Measurements from ENCODE around the gene PRKG1. TPM values are rescaled to one million over a fixed set of nuclear protein-coding genes. Genes with fewer than 3 reads are reported as not detected.

The PRKG1 gene
- total and polyA plus RNA-seq, 2 of the 8 experiments (the other 6 are each of a cell fraction or from before 2014, with no cell fraction given): 4.2 to 15.2 TPM

DNA sequence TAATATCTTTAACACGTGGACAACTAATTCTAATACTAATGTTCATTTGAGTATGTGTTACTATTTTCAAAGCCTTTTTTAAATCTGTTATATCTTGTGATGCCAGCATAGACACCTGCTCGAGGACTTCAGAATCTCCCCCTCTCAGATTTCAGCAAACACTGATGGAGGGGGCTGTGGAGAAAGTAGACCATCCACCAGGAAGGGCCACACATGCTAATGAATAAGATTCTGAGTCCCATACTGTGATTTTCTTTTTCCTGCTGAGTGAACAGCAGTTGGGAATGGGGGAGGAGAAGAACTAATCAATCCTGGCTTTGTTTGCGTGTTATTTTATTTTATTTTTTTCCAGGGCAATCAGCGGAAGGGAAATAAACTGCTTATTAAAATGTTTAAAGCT lies 783.0 kb downstream of the PRKG1 start:
- H3K36me3 ChIP-seq (ENCODE audit: control insufficient read depth in 2 of 4, insufficient read depth in 4 of 4, low read length in 3 of 4): no peaks in the 10 kb centered on the region
- H3K79me2 ChIP-seq (ENCODE audit: control insufficient read depth in 1 of 2, insufficient read depth in 2 of 2, low read length in 2 of 2): no peaks in the 10 kb centered on the region
- TF ChIP-seq PHF8 (conservative IDR thresholded peaks at IDR 0.05; ENCODE audit: low read depth, low read length) (no peak), MAX (IDR thresholded peaks at IDR 0.05) (no peak), FOSL1 (IDR thresholded peaks at IDR 0.05; ENCODE audit: insufficient read depth, low read depth, low read length) (no peak), EZH2 (IDR thresholded peaks at IDR 0.05; ENCODE audit: low read depth, low read length, severe bottlenecking) (no peak), CHD1 (IDR thresholded peaks at IDR 0.05; ENCODE audit: low read depth, low read length) (no peak), SIN3A (conservative IDR thresholded peaks at IDR 0.05 in 1 of 2, IDR thresholded peaks at IDR 0.05 in 1 of 2; ENCODE audit: low read depth in 1 of 2, low read length in 2 of 2) (no peak), HDAC6 (IDR thresholded peaks at IDR 0.05; ENCODE audit: low read depth, low read length) (no peak), CBX5 (IDR thresholded peaks at IDR 0.05; ENCODE audit: low read depth, low read length) (no peak), TBP (IDR thresholded peaks at IDR 0.05; ENCODE audit: low read depth, low read length) (no peak), ZNF274 (IDR thresholded peaks at IDR 0.05; ENCODE audit: borderline replicate concordance, extremely low read depth, low read length) (no peak), SRF (IDR thresholded peaks at IDR 0.05; ENCODE audit: low read depth, low read length) (no peak)
- TF ChIP-seq, protein P1, sequence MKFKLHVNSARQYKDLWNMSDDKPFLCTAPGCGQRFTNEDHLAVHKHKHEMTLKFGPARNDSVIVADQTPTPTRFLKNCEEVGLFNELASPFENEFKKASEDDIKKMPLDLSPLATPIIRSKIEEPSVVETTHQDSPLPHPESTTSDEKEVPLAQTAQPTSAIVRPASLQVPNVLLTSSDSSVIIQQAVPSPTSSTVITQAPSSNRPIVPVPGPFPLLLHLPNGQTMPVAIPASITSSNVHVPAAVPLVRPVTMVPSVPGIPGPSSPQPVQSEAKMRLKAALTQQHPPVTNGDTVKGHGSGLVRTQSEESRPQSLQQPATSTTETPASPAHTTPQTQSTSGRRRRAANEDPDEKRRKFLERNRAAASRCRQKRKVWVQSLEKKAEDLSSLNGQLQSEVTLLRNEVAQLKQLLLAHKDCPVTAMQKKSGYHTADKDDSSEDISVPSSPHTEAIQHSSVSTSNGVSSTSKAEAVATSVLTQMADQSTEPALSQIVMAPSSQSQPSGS (IDR thresholded peaks at IDR 0.05; ENCODE audit: low read length): no peak
- H3K56ac ChIP-seq (replicated peaks; ENCODE audit: insufficient read length, low read depth, low read length): no peak overlapping the region
- H3K9me3 ChIP-seq (ENCODE audit: insufficient read depth in 2 of 2, low read depth in 1 of 2, low read length in 1 of 2): peaks cover 0 to 4% of the 10 kb centered on the region in 2 experiments; a peak in 2 of 4 replicates
- H4K8ac ChIP-seq (ENCODE audit: extremely low read depth, insufficient read depth, low read length): no peak overlapping the region
- H2AK5ac ChIP-seq (ENCODE audit: low read depth, low read length): no peak overlapping the region
- no peak overlapping the region for H3K18ac ChIP-seq (ENCODE audit: extremely low read depth, low read length)
- H2BK12ac ChIP-seq (ENCODE audit: low read depth, low read length): no peak overlapping the region
- H2BK5ac ChIP-seq (ENCODE audit: low read depth, low read length): no peak overlapping the region
- FAIRE-seq: no peak
- no peak overlapping the region for H3K23ac ChIP-seq (ENCODE audit: insufficient read length)
- POLR2A ChIA-PET (ENCODE audit: partially characterized antibody): no interaction called here
- H2AFZ ChIP-seq (ENCODE audit: low read length): no peak overlapping the region
- no peaks in the 10 kb centered on the region for H3K79me1 ChIP-seq (ENCODE audit: low read depth, low read length)
- 0 out of 8 replicates have a peak overlapping the region, but pooled peaks of 1 of the 4 experiments have one; percentile 16 for H3K4me3 ChIP-seq (ENCODE audit: extremely low read depth in 1 of 4, insufficient read depth in 2 of 4, low read depth in 3 of 4, low read length in 4 of 4)
- no peak overlapping the region for H2BK15ac ChIP-seq (ENCODE audit: low read length)
- H2BK20ac ChIP-seq (ENCODE audit: low read length): no peak overlapping the region
- 34% methylated on average over 4 of the region's 4 CpGs; no CpG with 5 or more reads in 1 of the 2 experiments for WGBS, 2 experiments (ENCODE audit: extremely low coverage in 1 of 2, insufficient coverage in 1 of 2, insufficient read length in 1 of 2, insufficient replicate concordance in 2 of 2, low coverage in 1 of 2, low lambda C conversion rate in 2 of 2, missing lambda C conversion rate in 1 of 2)
- H4K5ac ChIP-seq (ENCODE audit: insufficient read length, low read depth, low read length): no peak overlapping the region
- H4K20me1 ChIP-seq (replicated peaks in 1 of 2; ENCODE audit: control insufficient read depth in 1 of 2, insufficient read depth in 2 of 2, low read length in 2 of 2): no peaks in the 10 kb centered on the region
- H3K23me2 ChIP-seq (ENCODE audit: low read depth, low read length): no peaks in the 10 kb centered on the region
- H3K27me3 ChIP-seq (replicated peaks in 1 of 4; ENCODE audit: control insufficient read depth in 3 of 4, extremely low read depth in 1 of 4, insufficient read depth in 3 of 4, low read length in 3 of 4): peaks cover 0 to 6% (median 1%) of the 10 kb centered on the region in 4 experiments; a peak in 4 of 7 replicates
- H3K4me1 ChIP-seq (replicated peaks in 1 of 4; ENCODE audit: control insufficient read depth in 3 of 4, insufficient read depth in 4 of 4, low read length in 3 of 4): peaks cover 0 to 5% (median 2%) of the 10 kb centered on the region in 4 experiments; a peak in 2 of 7 replicates
- no peak overlapping the region for H3K27ac ChIP-seq (ENCODE audit: low read depth, low read length)
- peak overlapping the region; percentile 17 to 45; a peak in 3 of 4 replicates for H3K4me2 ChIP-seq (ENCODE audit: insufficient read depth in 1 of 2, low read depth in 2 of 2, low read length in 2 of 2)
- H3K9ac ChIP-seq (replicated peaks in 1 of 4; ENCODE audit: extremely low read depth in 1 of 4, low read depth in 3 of 4, low read length in 3 of 4): no peak overlapping the region
- no peak for DNase-seq (ENCODE audit: low read depth in 1 of 2, low spot score in 2 of 2)
- no peak overlapping the region for H3K14ac ChIP-seq (ENCODE audit: insufficient read length)
- CTCF ChIA-PET (ENCODE audit: partially characterized antibody): interaction anchor here (0.6 kb wide), 1 partner anchor 166 kb away, joined by 3 read pairs; no protein-coding TSS in a partner anchor
- H4K91ac ChIP-seq (replicated peaks; ENCODE audit: insufficient read length, low read length): no peak overlapping the region
- H3K4ac ChIP-seq (replicated peaks; ENCODE audit: insufficient read length, low read depth, low read length): no peak overlapping the region
- no peak overlapping the region for H2BK120ac ChIP-seq (replicated peaks; ENCODE audit: low read depth, low read length)

Measured in H1 (cell line).